SK-N-SH (cell line): ENCODE results near the gene RAB26.
"Not testable (repeated sequence)": the region's sequence is repeated elsewhere in the genome, so short reads cannot be mapped to it uniquely, and the experiment has no call there.

Experiments used
- ELF1 ChIP-seq: IDR thresholded peaks from 2 replicates; pipeline ENCODE4 v1.4.0; 2012
- GABPA ChIP-seq: IDR thresholded peaks from 2 replicates; pipeline ENCODE4 v1.4.0; 2012; ENCODE audit warnings: low read depth, mild to moderate bottlenecking
- POLR2AphosphoS5 ChIP-seq: IDR thresholded peaks from 2 replicates; pipeline ENCODE4 v1.6.1; 2012; ENCODE audit warnings: low read depth, low read length
- SIN3A ChIP-seq: IDR thresholded peaks from 2 replicates; pipeline ENCODE4 v1.6.1; 2012; ENCODE audit warnings: low read depth, mild to moderate bottlenecking, low read length, moderate library complexity, borderline replicate concordance
- TAF1 ChIP-seq: IDR thresholded peaks from 2 replicates; pipeline ENCODE4 v1.6.1; 2012; ENCODE audit warnings: low read depth, mild to moderate bottlenecking, low read length, moderate library complexity, borderline replicate concordance
- TF ChIP-seq, protein P1 (sequence below): fragments of 200-600 bp; sonication (generic); IDR thresholded peaks from 2 replicates; pipeline ENCODE4 v1.6.1; 2017; ENCODE audit warnings: antibody characterized with exemption, mild to moderate bottlenecking, moderate library complexity
- TF ChIP-seq, protein P2 (sequence below): IDR thresholded peaks from 2 replicates; pipeline ENCODE4 v1.6.1; 2012; ENCODE audit warnings: mild to moderate bottlenecking, low read depth, low read length, moderate library complexity

DNA sequence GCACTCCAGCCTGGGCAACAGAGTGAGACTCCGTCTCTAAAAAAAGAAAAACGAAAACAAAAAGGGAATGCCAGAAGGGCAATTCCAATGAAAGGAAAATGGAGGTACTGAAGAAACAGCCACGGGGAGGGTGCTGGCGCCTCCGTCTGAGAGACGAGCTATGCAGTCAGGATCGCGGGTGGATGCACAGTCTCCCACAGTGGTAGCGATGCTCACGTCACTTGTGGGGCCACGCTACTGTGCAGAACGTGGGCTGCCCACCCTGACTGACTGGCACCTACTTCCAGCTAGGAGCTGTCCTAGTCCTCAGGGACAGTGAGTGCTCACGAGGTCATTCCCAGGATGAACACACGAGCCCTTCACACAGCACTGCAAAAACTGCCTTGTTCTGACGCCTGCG lies 46.8 kb upstream of the RAB26 start:
- TF ChIP-seq, protein P1, sequence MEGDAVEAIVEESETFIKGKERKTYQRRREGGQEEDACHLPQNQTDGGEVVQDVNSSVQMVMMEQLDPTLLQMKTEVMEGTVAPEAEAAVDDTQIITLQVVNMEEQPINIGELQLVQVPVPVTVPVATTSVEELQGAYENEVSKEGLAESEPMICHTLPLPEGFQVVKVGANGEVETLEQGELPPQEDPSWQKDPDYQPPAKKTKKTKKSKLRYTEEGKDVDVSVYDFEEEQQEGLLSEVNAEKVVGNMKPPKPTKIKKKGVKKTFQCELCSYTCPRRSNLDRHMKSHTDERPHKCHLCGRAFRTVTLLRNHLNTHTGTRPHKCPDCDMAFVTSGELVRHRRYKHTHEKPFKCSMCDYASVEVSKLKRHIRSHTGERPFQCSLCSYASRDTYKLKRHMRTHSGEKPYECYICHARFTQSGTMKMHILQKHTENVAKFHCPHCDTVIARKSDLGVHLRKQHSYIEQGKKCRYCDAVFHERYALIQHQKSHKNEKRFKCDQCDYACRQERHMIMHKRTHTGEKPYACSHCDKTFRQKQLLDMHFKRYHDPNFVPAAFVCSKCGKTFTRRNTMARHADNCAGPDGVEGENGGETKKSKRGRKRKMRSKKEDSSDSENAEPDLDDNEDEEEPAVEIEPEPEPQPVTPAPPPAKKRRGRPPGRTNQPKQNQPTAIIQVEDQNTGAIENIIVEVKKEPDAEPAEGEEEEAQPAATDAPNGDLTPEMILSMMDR, result not testable (repeated sequence)
- not testable (repeated sequence) for TF ChIP-seq GABPA, ELF1, POLR2AphosphoS5, TAF1, SIN3A
- TF ChIP-seq, protein P2, sequence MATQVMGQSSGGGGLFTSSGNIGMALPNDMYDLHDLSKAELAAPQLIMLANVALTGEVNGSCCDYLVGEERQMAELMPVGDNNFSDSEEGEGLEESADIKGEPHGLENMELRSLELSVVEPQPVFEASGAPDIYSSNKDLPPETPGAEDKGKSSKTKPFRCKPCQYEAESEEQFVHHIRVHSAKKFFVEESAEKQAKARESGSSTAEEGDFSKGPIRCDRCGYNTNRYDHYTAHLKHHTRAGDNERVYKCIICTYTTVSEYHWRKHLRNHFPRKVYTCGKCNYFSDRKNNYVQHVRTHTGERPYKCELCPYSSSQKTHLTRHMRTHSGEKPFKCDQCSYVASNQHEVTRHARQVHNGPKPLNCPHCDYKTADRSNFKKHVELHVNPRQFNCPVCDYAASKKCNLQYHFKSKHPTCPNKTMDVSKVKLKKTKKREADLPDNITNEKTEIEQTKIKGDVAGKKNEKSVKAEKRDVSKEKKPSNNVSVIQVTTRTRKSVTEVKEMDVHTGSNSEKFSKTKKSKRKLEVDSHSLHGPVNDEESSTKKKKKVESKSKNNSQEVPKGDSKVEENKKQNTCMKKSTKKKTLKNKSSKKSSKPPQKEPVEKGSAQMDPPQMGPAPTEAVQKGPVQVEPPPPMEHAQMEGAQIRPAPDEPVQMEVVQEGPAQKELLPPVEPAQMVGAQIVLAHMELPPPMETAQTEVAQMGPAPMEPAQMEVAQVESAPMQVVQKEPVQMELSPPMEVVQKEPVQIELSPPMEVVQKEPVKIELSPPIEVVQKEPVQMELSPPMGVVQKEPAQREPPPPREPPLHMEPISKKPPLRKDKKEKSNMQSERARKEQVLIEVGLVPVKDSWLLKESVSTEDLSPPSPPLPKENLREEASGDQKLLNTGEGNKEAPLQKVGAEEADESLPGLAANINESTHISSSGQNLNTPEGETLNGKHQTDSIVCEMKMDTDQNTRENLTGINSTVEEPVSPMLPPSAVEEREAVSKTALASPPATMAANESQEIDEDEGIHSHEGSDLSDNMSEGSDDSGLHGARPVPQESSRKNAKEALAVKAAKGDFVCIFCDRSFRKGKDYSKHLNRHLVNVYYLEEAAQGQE, result not testable (repeated sequence)
